ENCODE data around the gene CISH.
A peak's percentile ranks its signal among the peaks of the same experiment; 100 is the strongest.

Gene CISH

DNA sequence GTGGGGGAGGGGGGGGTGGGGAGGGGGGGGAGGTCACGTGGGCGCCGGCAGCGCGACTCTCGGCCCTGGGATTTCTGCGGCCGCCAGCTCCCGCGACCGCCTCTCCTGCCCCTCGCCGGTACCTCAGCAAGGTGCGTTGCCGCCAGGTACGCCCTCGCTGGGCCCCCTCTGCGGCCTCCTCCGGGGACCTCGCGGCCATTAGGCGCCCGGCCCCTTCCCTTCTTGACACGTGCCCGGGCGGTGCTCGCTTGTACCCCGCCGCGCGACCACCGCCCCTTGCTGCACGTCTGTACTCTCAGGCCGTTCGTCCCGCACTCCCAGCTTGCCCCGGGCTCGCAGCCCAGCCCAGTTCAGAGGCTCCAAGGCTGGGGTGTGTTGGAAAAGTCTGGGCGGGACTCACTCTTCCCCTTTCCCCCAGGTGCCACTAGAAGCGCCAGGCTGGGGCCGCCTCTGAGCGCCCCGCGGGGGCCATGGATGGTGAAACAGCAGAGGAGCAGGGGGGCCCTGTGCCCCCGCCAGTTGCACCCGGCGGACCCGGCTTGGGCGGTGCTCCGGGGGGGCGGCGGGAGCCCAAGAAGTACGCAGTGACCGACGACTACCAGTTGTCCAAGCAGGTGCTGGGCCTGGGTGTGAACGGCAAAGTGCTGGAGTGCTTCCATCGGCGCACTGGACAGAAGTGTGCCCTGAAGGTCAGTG is 5.7 kb upstream of the CISH start, which contains the start of gene MAPKAPK3:
Gene MAPKAPK3, plus strand, starts transcription at position 56 of the 696 bp plus-strand sequence. Its CDS starts 415 bp downstream, at position 471.
- no peak for DNase-seq (ENCODE audit: low read depth)
- TF ChIP-seq, protein P1, sequence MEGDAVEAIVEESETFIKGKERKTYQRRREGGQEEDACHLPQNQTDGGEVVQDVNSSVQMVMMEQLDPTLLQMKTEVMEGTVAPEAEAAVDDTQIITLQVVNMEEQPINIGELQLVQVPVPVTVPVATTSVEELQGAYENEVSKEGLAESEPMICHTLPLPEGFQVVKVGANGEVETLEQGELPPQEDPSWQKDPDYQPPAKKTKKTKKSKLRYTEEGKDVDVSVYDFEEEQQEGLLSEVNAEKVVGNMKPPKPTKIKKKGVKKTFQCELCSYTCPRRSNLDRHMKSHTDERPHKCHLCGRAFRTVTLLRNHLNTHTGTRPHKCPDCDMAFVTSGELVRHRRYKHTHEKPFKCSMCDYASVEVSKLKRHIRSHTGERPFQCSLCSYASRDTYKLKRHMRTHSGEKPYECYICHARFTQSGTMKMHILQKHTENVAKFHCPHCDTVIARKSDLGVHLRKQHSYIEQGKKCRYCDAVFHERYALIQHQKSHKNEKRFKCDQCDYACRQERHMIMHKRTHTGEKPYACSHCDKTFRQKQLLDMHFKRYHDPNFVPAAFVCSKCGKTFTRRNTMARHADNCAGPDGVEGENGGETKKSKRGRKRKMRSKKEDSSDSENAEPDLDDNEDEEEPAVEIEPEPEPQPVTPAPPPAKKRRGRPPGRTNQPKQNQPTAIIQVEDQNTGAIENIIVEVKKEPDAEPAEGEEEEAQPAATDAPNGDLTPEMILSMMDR (IDR thresholded peaks at IDR 0.05; ENCODE audit: low read depth, low read length, missing control alignments) = no peak
- in situ Hi-C loops (cut with HindIII; ENCODE audit: low sequenced_read_pairs) = no loop called here
- H3K4me3 ChIP-seq (ENCODE audit: low read depth, low read length) = peak within 1 kb of the TSS; percentile 56

- DNase-seq (ENCODE audit: low read depth) = peak; percentile 42
- in situ Hi-C loops (cut with HindIII; ENCODE audit: low sequenced_read_pairs) = no loop called here
- TF ChIP-seq, protein P1 (IDR thresholded peaks at IDR 0.05; ENCODE audit: low read depth, low read length, missing control alignments) = no peak
- H3K4me3 ChIP-seq (ENCODE audit: low read depth, low read length) = peak overlapping the region; percentile 56
Observed at GRCh38 chr3:50616770-50617095, 5.2 kb upstream of the CISH start.

DNA sequence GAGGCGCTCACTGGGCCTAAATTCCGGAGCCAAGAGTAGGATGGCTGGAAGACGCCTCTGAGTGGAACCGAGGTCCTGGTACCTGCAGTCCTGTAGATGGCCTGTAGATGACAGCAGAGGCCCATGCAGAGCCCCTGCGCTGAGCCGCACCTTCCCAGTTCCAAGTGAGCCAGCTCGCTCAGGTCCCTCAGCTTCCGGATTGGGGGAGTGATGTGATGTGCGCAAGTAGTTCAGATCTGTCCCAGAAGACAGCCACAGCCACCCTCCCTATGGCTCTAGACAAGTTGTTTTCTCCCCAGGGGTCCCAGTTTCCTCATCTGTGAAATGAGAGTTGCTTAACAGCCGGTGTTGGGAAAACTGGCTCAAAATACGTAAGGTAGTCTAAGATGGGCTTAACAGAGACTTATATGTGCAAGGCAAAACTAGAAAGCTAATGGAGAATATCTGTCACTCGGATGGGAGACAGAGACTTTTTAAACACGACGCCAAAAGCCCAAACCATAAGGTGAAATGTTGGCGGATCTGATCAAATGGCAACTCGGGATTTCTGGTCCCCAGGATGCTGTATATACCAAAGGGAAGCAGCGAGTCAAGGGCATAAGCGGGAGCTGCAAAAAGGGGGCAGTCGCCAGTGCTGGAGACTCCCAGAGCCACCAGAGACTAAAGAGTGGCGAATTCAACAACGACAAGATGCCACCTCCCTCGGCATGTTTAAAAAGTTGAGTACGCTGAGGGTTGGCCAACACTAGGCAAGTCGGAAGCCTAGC is 4.6 kb upstream of the CISH start:
- DNase-seq (ENCODE audit: low read depth) = peak; percentile 55
- H3K4me3 ChIP-seq (ENCODE audit: low read depth, low read length) = peak overlapping the region; percentile 56
- in situ Hi-C loops (cut with HindIII; ENCODE audit: low sequenced_read_pairs) = no loop called here
- TF ChIP-seq, protein P1 (IDR thresholded peaks at IDR 0.05; ENCODE audit: low read depth, low read length, missing control alignments) = peak; percentile 100

GRCh38 chr3:50615190-50615589 is 3.6 kb upstream of the CISH start:
- in situ Hi-C loops (cut with HindIII; ENCODE audit: low sequenced_read_pairs) = no loop called here
- TF ChIP-seq, protein P1 (IDR thresholded peaks at IDR 0.05; ENCODE audit: low read depth, low read length, missing control alignments) = no peak

DNA sequence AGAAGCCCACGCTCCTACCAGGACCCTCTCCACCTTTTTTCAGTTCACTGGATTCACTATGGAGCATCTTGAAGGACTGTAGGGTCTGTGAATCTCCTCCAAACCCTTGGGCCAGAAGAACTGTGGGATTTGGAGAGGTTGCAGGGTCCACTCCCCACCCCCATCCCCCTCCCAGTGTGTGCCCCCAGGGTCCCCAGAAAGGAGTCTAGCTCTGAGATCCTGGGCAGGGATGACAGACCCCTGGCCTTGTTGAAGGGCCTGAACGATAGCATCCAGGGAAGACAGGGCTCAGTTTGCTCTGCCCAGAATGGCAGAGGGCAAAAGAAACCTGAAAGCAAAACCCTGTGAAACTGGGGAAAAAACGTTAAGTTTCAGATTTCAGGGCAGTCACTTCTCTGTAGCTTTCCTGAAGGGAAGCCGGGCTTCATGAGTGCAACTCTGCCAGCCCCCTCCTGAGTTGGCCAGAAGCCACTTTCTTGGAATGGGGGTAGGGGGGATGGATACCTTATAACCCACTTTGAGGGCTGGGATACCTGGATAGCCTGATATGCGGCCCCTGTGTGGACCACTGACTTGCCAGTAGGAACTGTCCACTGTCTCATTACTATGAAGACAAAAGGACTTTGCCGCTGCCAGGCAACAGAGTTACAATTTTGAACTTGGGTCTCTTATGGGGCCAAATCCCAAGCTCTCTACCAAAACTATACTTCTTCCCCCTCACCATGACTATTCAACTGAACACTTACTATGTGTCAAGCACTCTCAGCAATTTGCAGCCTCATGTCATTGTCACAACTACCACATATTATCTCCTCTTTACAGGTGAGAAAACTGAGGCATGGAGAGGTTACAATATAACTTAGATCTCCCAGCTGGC is 1.6 kb upstream of the CISH start:
- TF ChIP-seq, protein P1 (IDR thresholded peaks at IDR 0.05; ENCODE audit: low read depth, low read length, missing control alignments) = no peak
- H3K4me3 ChIP-seq (ENCODE audit: low read depth, low read length) = no peak overlapping the region
- in situ Hi-C loops (cut with HindIII; ENCODE audit: low sequenced_read_pairs) = no loop called here
- no peak for DNase-seq (ENCODE audit: low read depth)

More at GRCh38 chr3:50615190-50615589, 3.6 kb upstream of the CISH start:
- no peak for DNase-seq (ENCODE audit: low read depth)
- H3K4me3 ChIP-seq (ENCODE audit: low read depth, low read length) = no peak overlapping the region

GRCh38 chr3:50612234-50612882 is 784 bp upstream of the CISH start:
- H3K4me3 ChIP-seq (ENCODE audit: low read depth, low read length) = peak overlapping the region; percentile 54
- TF ChIP-seq, protein P1 (IDR thresholded peaks at IDR 0.05; ENCODE audit: low read depth, low read length, missing control alignments) = no peak
- in situ Hi-C loops (cut with HindIII; ENCODE audit: low sequenced_read_pairs) = no loop called here
- no peak for DNase-seq (ENCODE audit: low read depth)
